Stimulated activated naive CD8-positive, alpha-beta T cell treated with anti-CD3 and anti-CD28 coated beads, Interleukin-15, Interleukin-2, amounts not matched to agents 100 U/mL and 50 U/mL, for 24 hours (primary cell): ENCODE data around the gene TMEM183A.
A peak's percentile ranks its signal among the peaks of the same experiment; 100 is the strongest.
"Not testable (repeated sequence)": the region's sequence is repeated elsewhere in the genome, so short reads cannot be mapped to it uniquely, and the experiment has no call there.

Experiments used
- ATAC-seq: fragments of 150-1000 bp; cut with Tn5 transposase; one replicate; pipeline ENCODE4 v1.10.0; 2021
- DNase-seq: peaks from one replicate; pipeline ENCODE4 v3.0.0; 2021

TMEM183A gene

GRCh38 chr1:203006948-203007871 is at the start of gene TMEM183A:
Gene TMEM183A, plus strand, starts transcription at chr1:203007374. Its CDS starts 92 bp downstream, at chr1:203007466.
- ATAC-seq (peak; percentile 97), DNase-seq (peak; percentile 94)

- peak; percentile 100 for ATAC-seq
Observed at GRCh38 chr1:202957733-202958543, 49.2 kb upstream of the TMEM183A start, which contains the start of gene ADIPOR1. Gene ADIPOR1, minus strand, starts transcription at chr1:202958312. Its CDS starts 7,242 bp downstream, at chr1:202951070.

GRCh38 chr1:202958544-202959275 is 48.5 kb upstream of the TMEM183A start:
- DNase-seq: no peak
- no peak for ATAC-seq

More at GRCh38 chr1:202957733-202958543, 49.2 kb upstream of the TMEM183A start, which contains the start of gene ADIPOR1:
- peak; percentile 95 for DNase-seq

- DNase-seq (no peak), ATAC-seq (no peak)
Observed at GRCh38 chr1:202959276-202959620, 47.9 kb upstream of the TMEM183A start.

GRCh38 chr1:202961220-202961880 is 45.8 kb upstream of the TMEM183A start:
- ATAC-seq (no peak), DNase-seq (no peak)

- DNase-seq: no peak
- ATAC-seq: no peak
Observed at GRCh38 chr1:202964791-202965410, 42.3 kb upstream of the TMEM183A start.

GRCh38 chr1:202965422-202965821 is 41.8 kb upstream of the TMEM183A start:
- DNase-seq: no peak
- no peak for ATAC-seq

GRCh38 chr1:202966006-202966898 is 40.9 kb upstream of the TMEM183A start:
- DNase-seq (no peak), ATAC-seq (no peak)

- ATAC-seq: peak; percentile 1
Observed at GRCh38 chr1:202967684-202968281, 39.4 kb upstream of the TMEM183A start.

GRCh38 chr1:202968351-202968750 is 38.8 kb upstream of the TMEM183A start:
- ATAC-seq: no peak
- DNase-seq: no peak

More at GRCh38 chr1:202967684-202968281, 39.4 kb upstream of the TMEM183A start:
- no peak for DNase-seq

GRCh38 chr1:202968895-202969295 is 38.3 kb upstream of the TMEM183A start:
- DNase-seq: peak; percentile 27
- ATAC-seq: peak; percentile 73

- no peak for ATAC-seq
Observed at GRCh38 chr1:202972046-202972445, 35.1 kb upstream of the TMEM183A start.

GRCh38 chr1:202974856-202975255 is 32.3 kb upstream of the TMEM183A start:
- DNase-seq: no peak

More at GRCh38 chr1:202972046-202972445, 35.1 kb upstream of the TMEM183A start:
- DNase-seq: no peak

GRCh38 chr1:202976633-202977032 is 30.5 kb upstream of the TMEM183A start:
- ATAC-seq (no peak), DNase-seq (no peak)

More at GRCh38 chr1:202974856-202975255, 32.3 kb upstream of the TMEM183A start:
- ATAC-seq: no peak

GRCh38 chr1:202979459-202979858 is 27.7 kb upstream of the TMEM183A start:
- ATAC-seq: no peak
- DNase-seq: no peak

GRCh38 chr1:202981939-202982338 is 25.2 kb upstream of the TMEM183A start:
- no peak for ATAC-seq
- no peak for DNase-seq

- no peak for DNase-seq
- no peak for ATAC-seq
Observed at GRCh38 chr1:202982715-202983430, 24.3 kb upstream of the TMEM183A start.

- not testable (repeated sequence) for ATAC-seq
Observed at GRCh38 chr1:202986120-202986519, 21.1 kb upstream of the TMEM183A start.

GRCh38 chr1:202987255-202987654 is 19.9 kb upstream of the TMEM183A start:
- no peak for DNase-seq
- no peak for ATAC-seq

More at GRCh38 chr1:202986120-202986519, 21.1 kb upstream of the TMEM183A start:
- not testable (repeated sequence) for DNase-seq
